Measurements from ENCODE around the gene MED27.

GRCh38 chr9:132075853-132076252 is 3.8 kb downstream of the MED27 start:
- TF ChIP-seq ZNF562 (CRISPR knock-in tag; IDR thresholded peaks at IDR 0.05; ENCODE audit: borderline replicate concordance) (no peak), MAFG (CRISPR knock-in tag; IDR thresholded peaks at IDR 0.05) (no peak), CTCF (CRISPR knock-in tag; IDR thresholded peaks at IDR 0.05) (no peak)
